HG02588 (cell line): ENCODE measurements around the gene FCGR3B.
"Not testable (repeated sequence)": the region's sequence is repeated elsewhere in the genome, so short reads cannot be mapped to it uniquely, and the experiment has no call there.

Experiments used
- ATAC-seq: cut with Tn5 transposase; IDR thresholded peaks from one replicate; pipeline ENCODE4 v1.9.1; 2021; ENCODE audit warnings: mild to moderate bottlenecking, moderate library complexity; ENCODE audit not compliant: unreplicated experiment

FCGR3B gene

DNA sequence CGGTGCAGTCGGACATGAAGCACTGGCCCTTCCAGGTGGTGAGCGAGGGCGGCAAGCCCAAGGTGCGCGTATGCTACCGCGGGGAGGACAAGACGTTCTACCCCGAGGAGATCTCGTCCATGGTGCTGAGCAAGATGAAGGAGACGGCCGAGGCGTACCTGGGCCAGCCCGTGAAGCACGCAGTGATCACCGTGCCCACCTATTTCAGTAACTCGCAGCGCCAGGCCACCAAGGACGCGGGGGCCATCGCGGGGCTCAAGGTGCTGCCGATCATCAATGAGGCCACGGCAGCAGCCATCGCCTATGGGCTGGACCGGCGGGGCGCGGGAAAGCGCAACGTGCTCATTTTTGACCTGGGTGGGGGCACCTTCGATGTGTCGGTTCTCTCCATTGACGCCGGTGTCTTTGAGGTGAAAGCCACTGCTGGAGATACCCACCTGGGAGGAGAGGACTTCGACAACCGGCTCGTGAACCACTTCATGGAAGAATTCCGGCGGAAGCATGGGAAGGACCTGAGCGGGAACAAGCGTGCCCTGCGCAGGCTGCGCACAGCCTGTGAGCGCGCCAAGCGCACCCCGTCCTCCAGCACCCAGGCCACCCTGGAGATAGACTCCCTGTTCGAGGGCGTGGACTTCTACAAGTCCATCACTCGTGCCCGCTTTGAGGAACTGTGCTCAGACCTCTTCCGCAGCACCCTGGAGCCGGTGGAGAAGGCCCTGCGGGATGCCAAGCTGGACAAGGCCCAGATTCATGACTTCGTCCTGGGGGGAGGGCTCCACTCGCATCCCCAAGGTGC lies 24.2 kb downstream of the FCGR3B start:
- not testable (repeated sequence) for ATAC-seq

DNA sequence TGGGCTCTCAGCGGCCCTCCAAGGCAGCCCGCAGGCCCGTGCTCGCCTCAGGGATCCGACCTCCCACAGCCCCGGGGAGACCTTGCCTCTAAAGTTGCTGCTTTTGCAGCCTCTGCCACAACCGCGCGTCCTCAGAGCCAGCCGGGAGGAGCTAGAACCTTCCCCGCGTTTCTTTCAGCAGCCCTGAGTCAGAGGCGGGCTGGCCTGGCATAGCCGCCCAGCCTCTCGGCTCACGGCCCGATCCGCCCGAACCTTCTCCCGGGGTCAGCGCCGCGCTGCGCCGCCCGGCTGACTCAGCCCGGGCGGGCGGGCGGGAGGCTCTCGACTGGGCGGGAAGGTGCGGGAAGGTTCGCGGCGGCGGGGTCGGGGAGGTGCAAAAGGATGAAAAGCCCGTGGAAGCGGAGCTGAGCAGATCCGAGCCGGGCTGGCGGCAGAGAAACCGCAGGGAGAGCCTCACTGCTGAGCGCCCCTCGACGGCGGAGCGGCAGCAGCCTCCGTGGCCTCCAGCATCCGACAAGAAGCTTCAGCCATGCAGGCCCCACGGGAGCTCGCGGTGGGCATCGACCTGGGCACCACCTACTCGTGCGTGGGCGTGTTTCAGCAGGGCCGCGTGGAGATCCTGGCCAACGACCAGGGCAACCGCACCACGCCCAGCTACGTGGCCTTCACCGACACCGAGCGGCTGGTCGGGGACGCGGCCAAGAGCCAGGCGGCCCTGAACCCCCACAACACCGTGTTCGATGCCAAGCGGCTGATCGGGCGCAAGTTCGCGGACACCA lies 25.0 kb downstream of the FCGR3B start:
- not testable (repeated sequence) for ATAC-seq

- ATAC-seq: not testable (repeated sequence)
Observed at GRCh38 chr1:161605024-161605423, 26.0 kb downstream of the FCGR3B start.

DNA sequence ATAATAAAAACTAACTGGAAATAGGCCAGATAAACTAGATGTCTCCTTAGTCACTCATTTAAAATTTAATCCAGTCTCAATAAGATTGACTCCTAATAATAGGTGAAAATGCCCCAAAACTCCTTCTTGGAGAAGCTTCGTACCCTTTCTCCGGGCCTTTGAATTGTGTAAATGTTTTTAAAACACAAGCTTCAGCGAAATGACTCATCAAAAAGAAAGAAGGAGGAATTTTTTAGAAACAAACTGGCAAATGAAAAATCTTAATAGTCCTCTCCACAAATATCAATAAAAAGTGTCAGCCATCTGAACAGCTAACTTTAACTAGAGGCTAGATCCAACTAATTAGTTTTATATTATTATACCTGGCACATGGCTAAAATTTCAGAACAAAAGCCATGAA lies 33.9 kb downstream of the FCGR3B start:
- ATAC-seq: not testable (repeated sequence)

- not testable (repeated sequence) for ATAC-seq
Observed at GRCh38 chr1:161595583-161595982, 35.4 kb downstream of the FCGR3B start.

DNA sequence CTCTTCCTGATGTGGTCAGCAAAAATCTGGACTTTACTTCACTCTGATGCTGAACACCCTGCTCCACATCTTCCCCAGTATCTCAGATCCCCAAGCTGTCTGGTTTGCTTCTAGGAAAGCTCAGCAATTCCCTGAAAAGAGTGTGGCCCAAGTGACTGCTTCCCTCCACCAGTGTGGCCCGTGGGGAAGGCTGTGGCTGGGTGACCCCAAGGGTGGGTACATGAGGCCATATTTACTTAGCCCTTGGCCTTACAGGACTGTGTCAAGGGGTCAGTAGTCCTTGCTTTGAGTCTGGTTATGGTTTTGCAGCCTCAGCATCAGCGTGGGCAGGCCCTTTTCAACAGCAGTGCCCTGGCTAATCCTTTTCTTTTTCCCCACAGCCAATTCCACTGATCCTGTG lies 35.8 kb downstream of the FCGR3B start:
- not testable (repeated sequence) for ATAC-seq

DNA sequence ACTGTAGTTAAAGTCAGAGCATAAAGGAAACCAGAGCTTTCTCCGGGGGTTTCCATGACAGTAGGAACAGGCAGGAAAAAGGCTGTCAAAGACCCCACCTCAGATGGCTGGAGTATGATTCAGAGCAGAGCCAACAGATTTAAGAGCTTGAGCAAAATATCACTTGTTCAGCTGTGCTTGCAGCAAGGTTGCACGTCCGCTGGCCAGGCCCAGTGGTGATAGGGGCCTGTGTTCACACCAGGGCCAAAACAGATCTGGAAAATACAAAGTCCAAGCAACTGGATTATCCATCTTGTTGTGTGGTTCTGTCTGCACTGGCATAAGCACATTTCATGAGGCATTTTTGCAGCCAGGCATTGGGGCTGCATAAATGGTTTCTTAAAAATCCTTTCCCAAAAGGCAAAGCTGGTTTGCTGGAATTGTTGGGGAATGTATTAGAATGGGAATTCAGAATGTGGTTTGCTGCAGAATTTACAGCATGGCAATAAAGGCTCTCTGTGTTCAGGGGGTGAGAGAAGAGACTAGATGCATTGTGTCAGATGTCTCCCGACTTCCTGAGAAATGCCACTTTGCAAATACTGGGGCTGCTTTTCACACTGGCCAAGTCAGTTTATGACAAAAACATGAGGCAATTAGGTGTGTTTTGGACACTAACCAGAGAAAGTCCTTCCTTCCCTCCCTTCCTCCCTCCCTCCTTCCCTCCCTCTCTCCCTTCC lies 36.5 kb downstream of the FCGR3B start:
- ATAC-seq: not testable (repeated sequence)

DNA sequence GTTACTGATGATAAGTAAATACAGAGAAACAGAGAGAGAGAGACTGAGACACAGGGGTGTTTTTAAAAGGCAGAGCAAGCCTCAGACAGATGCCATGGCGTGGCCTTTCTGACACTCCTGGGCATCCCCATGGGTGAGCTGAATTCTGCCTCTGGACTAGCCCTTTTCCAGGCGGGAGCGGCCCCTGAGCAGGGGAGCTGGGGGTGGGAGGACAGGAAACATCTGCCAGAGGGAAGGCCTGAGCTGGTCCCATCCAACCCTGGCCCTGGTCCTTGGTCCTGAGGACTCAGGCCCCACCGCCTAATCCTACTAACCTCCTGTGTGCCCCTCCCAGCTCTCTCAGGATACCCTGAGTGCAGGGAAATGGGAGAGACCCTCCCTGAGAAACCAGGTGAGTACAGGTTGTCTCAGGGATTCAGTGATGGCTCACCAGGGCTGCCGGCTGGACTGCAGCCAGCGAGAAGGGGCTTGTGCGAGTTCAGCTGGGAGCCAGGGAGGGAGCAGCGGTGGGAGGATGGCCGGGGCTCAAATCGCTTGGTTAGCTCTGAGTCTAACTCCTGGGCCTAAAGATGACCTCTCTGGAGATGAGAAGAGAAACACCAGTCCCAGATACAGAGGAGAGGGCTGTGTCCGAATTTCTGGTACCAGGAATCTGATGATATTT lies 37.8 kb downstream of the FCGR3B start:
- not testable (repeated sequence) for ATAC-seq

- ATAC-seq: not testable (repeated sequence)
Observed at GRCh38 chr1:161592586-161592985, 38.4 kb downstream of the FCGR3B start.

DNA sequence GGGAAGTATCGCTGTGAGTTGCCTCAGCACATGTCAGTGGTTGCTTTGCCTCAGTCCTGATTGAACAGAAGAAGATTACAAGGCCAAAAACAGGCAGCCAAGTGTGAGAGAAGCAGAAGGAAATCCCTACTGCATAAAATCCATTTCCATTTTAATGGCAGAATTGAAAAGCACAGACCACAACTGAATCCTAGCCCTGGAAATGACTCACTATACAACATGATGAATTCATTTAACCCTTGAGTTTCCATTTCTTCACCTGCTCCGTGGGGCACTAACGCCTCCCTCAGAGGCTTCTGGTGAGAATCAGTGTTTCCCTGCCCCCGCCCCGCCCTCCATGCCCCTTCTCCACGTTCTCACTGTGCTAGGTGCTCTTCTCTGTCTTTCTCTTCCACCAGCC lies 41.1 kb downstream of the FCGR3B start:
- ATAC-seq: not testable (repeated sequence)

DNA sequence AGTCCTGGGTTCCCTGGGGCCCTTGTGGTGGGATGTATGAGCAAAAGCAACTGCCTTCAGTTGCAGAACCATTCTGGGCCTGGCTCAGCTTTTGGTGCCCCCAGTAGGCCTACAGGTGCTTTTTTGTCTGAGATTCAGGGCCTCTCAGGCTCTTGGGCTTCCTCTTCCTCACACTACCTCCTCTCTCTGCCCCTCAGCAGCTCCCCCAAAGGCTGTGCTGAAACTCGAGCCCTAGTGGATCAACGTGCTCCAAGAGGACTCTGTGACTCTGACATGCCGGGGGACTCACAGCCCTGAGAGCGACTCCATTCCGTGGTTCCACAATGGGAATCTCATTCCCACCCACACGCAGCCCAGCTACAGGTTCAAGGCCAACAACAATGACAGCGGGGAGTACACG lies 41.6 kb downstream of the FCGR3B start:
- ATAC-seq: not testable (repeated sequence)

- ATAC-seq: not testable (repeated sequence)
Observed at GRCh38 chr1:161588596-161588995, 42.4 kb downstream of the FCGR3B start.

DNA sequence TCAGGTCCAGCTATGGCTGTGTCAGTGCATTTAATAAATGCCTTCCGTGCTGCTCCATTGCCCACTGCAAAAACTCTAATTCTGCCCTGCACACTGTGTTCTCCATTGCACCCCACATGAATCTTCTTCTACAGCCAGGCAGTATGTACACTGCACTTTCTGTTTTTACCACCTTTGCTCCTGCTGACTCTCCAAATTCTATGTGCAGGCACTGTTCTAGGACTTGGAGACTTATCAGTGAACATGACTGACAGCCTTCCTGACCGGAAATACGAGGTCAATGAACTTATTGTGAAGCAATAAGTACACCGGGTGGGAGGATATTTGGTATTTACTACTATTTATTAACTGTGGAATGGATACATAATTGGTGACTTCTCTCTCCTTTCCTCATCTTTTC lies 48.1 kb downstream of the FCGR3B start:
- not testable (repeated sequence) for ATAC-seq

DNA sequence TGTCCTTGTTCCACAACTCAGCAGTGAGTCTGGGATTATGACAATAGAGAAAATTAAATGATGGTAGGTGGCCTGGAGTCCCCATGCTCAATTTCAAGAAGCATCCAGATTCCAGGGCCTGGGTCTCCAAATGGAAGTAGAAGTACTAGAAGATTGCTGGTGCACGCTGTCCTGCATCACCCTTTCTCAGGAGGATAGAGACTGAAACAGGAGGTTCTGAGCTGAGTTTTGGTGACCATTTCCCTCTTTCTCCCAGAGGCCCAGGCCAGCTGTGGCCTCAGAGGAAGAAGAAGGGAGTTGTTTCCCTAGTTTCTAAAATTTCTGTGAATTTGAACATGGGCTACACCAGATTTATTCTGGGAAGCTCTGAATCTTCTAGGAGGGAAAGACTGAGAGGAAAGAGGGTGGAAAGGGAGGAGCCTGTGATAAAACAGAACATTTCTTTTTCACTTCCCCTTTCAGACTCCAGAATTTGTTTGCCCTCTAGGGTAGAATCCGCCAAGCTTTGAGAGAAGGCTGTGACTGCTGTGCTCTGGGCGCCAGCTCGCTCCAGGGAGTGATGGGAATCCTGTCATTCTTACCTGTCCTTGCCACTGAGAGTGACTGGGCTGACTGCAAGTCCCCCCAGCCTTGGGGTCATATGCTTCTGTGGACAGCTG lies 50.0 kb downstream of the FCGR3B start:
- peak; percentile 66 for ATAC-seq

DNA sequence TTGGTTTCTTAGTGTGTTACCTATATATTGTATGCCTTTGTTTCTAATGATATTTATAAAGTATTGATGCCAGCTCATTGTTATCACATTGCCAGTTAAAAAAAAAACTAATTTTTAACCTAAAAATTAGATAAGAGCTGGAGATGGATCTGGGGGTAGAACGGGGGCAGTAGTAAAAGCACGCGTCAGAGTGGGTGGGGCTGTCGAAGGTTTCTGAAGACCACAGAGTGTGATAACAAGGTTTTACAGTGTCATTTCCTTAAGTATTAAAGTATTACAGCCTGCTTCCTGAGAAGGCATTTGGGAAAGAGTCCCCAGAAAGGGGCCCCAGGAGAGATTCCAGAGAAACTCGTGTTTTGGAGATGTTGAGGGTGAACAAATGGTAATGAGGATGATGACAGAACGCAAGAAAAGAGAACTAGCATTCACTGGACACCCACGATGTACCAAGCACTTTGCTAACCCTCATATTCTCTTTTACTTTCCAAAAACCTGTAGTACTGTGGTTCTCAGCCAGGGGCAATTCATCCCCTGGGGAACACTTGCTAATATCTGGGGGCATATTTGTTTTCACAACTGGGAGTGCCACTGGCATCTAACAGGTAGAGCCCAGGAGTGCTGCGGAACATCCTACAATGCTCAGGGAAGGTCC lies 51.0 kb downstream of the FCGR3B start:
- not testable (repeated sequence) for ATAC-seq

GRCh38 chr1:161576676-161577075 lies 54.3 kb downstream of the FCGR3B start:
- ATAC-seq: not testable (repeated sequence)
